GM12873 (cell line): Measurements from ENCODE around the gene ATXN7L3B.

Source experiments
- TF ChIP-seq, protein P1 (sequence below): IDR thresholded peaks from 2 replicates; pipeline ENCODE4 v1.5.1; 2012; ENCODE audit warnings: low read depth, mild to moderate bottlenecking, moderate library complexity, low read length, control low read depth; ENCODE audit not compliant: insufficient read depth; ENCODE audit errors: missing control alignments

ATXN7L3B gene

GRCh38 chr12:74537707-74538385, at the start of gene ATXN7L3B:
Gene ATXN7L3B, plus strand, starts transcription at chr12:74537835. Its CDS starts 278 bp downstream, at chr12:74538113.
- TF ChIP-seq, protein P1, sequence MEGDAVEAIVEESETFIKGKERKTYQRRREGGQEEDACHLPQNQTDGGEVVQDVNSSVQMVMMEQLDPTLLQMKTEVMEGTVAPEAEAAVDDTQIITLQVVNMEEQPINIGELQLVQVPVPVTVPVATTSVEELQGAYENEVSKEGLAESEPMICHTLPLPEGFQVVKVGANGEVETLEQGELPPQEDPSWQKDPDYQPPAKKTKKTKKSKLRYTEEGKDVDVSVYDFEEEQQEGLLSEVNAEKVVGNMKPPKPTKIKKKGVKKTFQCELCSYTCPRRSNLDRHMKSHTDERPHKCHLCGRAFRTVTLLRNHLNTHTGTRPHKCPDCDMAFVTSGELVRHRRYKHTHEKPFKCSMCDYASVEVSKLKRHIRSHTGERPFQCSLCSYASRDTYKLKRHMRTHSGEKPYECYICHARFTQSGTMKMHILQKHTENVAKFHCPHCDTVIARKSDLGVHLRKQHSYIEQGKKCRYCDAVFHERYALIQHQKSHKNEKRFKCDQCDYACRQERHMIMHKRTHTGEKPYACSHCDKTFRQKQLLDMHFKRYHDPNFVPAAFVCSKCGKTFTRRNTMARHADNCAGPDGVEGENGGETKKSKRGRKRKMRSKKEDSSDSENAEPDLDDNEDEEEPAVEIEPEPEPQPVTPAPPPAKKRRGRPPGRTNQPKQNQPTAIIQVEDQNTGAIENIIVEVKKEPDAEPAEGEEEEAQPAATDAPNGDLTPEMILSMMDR: peak; percentile 14

DNA sequence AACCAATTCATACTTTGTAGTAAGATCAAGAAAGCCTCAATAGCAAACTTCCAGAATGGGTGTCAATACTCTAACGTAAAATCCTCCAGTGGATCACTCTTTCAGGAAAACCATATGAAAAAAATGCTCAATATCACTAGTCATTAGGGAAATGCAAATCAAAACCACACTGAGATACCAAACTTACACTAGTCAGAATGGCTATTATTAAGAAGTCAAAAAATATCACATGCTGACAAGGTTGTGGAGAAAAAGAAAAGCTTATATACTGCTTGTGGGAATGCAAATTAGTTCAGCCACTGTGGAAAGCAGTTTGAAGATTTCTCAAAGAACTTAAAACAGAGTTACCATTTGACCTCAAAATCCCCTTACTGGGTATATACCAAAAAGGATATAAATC, 49.5 kb upstream of the ATXN7L3B start:
- TF ChIP-seq, protein P1: no peak

DNA sequence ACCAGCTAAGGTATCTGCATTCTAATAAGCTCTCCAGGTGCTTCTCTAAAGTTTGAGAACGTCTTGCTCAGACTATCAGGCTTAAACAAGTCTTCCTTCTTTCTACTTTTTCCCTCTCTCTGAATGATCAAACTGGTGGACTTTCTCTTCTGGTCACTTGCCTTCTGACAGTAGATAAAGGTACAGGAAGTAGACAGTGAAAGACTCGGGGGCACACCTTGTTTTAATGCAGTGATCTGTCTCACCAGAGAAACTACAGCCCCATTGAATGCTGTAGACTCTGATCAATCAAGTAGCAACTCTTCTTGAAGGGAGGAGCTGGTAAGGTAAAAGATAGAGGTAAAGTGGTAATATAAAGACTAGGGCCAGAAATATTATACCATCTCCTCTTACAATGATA, 48.1 kb upstream of the ATXN7L3B start:
- TF ChIP-seq, protein P1: no peak

DNA sequence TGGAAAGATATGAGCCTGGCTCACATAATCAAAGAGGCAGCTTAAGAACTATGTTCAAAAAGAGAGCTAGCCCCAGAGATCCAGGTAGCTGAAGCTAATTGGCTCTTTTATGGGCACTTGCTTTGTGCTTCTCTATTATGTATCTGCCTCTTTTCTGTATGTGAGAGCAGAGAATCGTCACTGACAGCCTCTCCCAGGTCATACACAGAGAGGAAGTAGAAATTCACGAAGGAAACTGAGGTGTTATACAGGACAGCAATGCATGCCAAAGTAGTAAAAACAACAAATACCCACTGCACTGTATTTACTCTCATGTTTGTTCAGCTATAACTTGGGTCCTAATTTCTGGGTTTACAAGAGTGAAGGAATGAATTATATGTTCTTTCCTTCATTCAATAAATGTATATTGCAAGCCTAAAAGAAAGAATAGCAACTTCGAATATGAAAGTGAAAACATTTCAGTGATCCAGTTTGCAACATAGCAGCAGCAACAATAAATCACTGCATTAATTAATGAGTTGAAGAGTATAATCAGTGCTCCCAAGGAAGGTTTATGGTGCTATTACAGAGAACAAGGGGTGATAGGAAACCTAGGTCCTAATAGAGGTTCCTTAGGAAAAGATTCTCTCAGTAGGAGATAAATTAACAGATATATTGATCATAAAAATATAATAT, 47.1 kb upstream of the ATXN7L3B start:
- TF ChIP-seq, protein P1: no peak

DNA sequence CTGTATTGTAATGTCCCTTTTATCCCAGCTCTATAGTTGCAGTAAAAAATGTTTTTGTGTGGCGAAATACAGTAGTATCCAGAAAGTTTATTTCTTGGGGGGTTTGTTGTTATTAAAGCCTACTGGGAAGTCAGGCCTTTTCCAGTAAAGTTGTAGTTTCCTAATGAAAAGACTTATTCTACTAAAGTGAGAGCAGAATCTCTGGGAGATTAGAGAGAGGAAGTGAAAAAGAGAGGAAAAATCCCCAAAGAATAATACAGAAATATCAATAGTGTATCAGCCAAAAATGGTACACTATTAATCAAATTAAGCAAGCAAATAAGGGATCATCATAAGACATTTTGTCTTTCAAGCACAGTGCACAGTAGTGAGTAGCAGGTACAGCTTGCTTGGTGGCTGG, 46.3 kb upstream of the ATXN7L3B start:
- TF ChIP-seq, protein P1: no peak

- TF ChIP-seq, protein P1: no peak
These were observed 38.4 kb upstream of the ATXN7L3B start for GRCh38 chr12:74499192-74499591.

GRCh38 chr12:74509886-74510285, 27.7 kb upstream of the ATXN7L3B start:
- TF ChIP-seq, protein P1: no peak
